Activated CD8-positive, alpha-beta T cell treated with anti-CD3 and anti-CD28 coated beads for 36 hours (primary cell): ENCODE results near the gene TMEM192. TPM values are rescaled to one million over a fixed set of nuclear protein-coding genes. Genes with fewer than 3 reads are reported as not detected.
"Not testable (repeated sequence)": the region's sequence is repeated elsewhere in the genome, so short reads cannot be mapped to it uniquely, and the experiment has no call there.

ENCODE experiments used
- ATAC-seq: fragments of 200-7000 bp; cut with Tn5 transposase; one replicate; pipeline ENCODE4 v1.10.0; 2021; ENCODE audit warnings: mild to moderate bottlenecking, moderate library complexity
- CTCF ChIA-PET: fragments of 350-600 bp; sonication (Branson Sonifier 250); formaldehyde crosslinking; loops from one replicate; lab custom pipeline; 2021; ENCODE audit warnings: antibody characterized with exemption; lab: Charles Lee
- POLR2A ChIA-PET: fragments of 350-600 bp; sonication (Branson Sonifier 250); formaldehyde crosslinking; loops from one replicate; lab custom pipeline; 2021; ENCODE audit warnings: antibody characterized with exemption; lab: Charles Lee
- DNase-seq: peaks from one replicate; pipeline ENCODE4 v3.0.0-alpha.2; 2020
- H3K27ac Mint-ChIP-seq: one replicate; pipeline ENCODE4 v1.8.0; 2021; ENCODE audit warnings: mild to moderate bottlenecking, mixed read lengths
- H3K27me3 Mint-ChIP-seq: one replicate; pipeline ENCODE4 v1.8.0; 2021; ENCODE audit warnings: mixed read lengths
- H3K36me3 Mint-ChIP-seq: one replicate; pipeline ENCODE4 v1.8.0; 2021; ENCODE audit warnings: low read depth, mixed read lengths
- H3K4me1 Mint-ChIP-seq: one replicate; pipeline ENCODE4 v1.8.0; 2021; ENCODE audit warnings: low read depth, mixed read lengths
- H3K4me3 Mint-ChIP-seq: one replicate; pipeline ENCODE4 v1.8.0; 2021; ENCODE audit warnings: mild to moderate bottlenecking, moderate library complexity, mixed read lengths
- H3K9me3 Mint-ChIP-seq: one replicate; pipeline ENCODE4 v1.8.0; 2021; ENCODE audit warnings: mixed read lengths
- CTCF ChIP-seq: fragments of 200-600 bp; IDR thresholded peaks from one replicate; pipeline ENCODE4 v1.8.0; 2022; ENCODE audit warnings: antibody characterized with exemption, mild to moderate bottlenecking
- intact Hi-C: fragments of 100-400 bp; cut with micrococcal nuclease; formaldehyde crosslinking; loops from one replicate; pipeline ENCODE4 v1.10.0; 2022
- total RNA-seq, 2 experiments: library from RNA; stranded (reverse); gene quantifications; one replicate each; pipeline ENCODE4 v1.2.3, GENCODE V29; 2021

Gene TMEM192
- total RNA-seq, 2 experiments from 2014 or later = 7.9 to 10.6 TPM

GRCh38 chr4:165096776-165097175 is 15.9 kb downstream of the TMEM192 start:
- ATAC-seq (no peak), DNase-seq (no peak)
- intact Hi-C loops = no loop called here
- H3K9me3 Mint-ChIP-seq = no peaks in the 10 kb centered on the region
- H3K27me3 Mint-ChIP-seq = no peaks in the 10 kb centered on the region
- H3K4me3 Mint-ChIP-seq = no peak overlapping the region
- ChIA-PET POLR2A (no interaction called here), CTCF (interaction anchor here (1.2 to 1.7 kb wide), 5 partner anchors 9 to 319 kb away, joined by 4 to 10 read pairs (median 6); partner anchors contain the start of gene TMEM192)
- peak; percentile 50 for TF ChIP-seq CTCF
- H3K27ac Mint-ChIP-seq = no peak overlapping the region
- H3K4me1 Mint-ChIP-seq = no peaks in the 10 kb centered on the region
- H3K36me3 Mint-ChIP-seq = peaks cover 14% of the 10 kb centered on the region

- H3K27ac Mint-ChIP-seq = no peak overlapping the region
- no peak overlapping the region for H3K4me3 Mint-ChIP-seq
- no peaks in the 10 kb centered on the region for H3K27me3 Mint-ChIP-seq
- intact Hi-C loops = no loop called here
- no peak for ATAC-seq
- no peaks in the 10 kb centered on the region for H3K9me3 Mint-ChIP-seq
- no peak for DNase-seq
- ChIA-PET POLR2A (no interaction called here), CTCF (no interaction called here)
- peaks cover 8% of the 10 kb centered on the region for H3K36me3 Mint-ChIP-seq
- H3K4me1 Mint-ChIP-seq = no peaks in the 10 kb centered on the region
- TF ChIP-seq CTCF = no peak
Measured at GRCh38 chr4:165095291-165095690, 17.4 kb downstream of the TMEM192 start.

DNA sequence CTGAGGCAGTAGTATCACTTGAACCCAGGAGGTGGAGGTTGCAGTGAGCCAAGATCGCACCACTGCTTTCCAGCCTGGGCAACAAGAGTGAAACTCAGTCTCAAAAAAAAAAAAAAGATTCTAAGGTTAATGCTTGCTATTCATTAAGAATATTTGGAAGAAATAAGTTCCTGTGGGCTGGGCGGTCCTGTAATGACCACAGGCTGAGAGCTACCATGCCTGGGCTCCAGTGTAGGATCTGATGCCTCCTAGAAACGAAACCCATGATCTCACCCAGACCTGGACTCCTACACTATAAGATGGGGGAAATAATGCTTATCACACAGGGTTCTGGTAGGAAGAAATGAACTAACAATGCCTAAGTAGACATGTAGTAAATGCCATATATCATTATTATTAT is 17.8 kb downstream of the TMEM192 start:
- CTCF ChIA-PET = no interaction called here
- no peak overlapping the region for H3K27ac Mint-ChIP-seq
- DNase-seq = no peak
- intact Hi-C loops = no loop called here
- no peaks in the 10 kb centered on the region for H3K4me1 Mint-ChIP-seq
- no peak for TF ChIP-seq CTCF
- H3K4me3 Mint-ChIP-seq = no peak overlapping the region
- POLR2A ChIA-PET = no interaction called here
- no peak for ATAC-seq
- no peaks in the 10 kb centered on the region for H3K9me3 Mint-ChIP-seq
- H3K27me3 Mint-ChIP-seq = no peaks in the 10 kb centered on the region
- peaks cover 7% of the 10 kb centered on the region for H3K36me3 Mint-ChIP-seq

GRCh38 chr4:165092187-165092586 is 20.5 kb downstream of the TMEM192 start:
- DNase-seq, intact Hi-C loops, H3K4me1 Mint-ChIP-seq, POLR2A ChIA-PET, H3K27ac Mint-ChIP-seq, H3K27me3 Mint-ChIP-seq, CTCF ChIA-PET, H3K4me3 Mint-ChIP-seq, ATAC-seq, H3K9me3 Mint-ChIP-seq, H3K36me3 Mint-ChIP-seq: not testable (repeated sequence)

GRCh38 chr4:165088366-165088765 is 24.3 kb downstream of the TMEM192 start:
- H3K36me3 Mint-ChIP-seq = peaks cover 25% of the 10 kb centered on the region
- no peak overlapping the region for H3K4me3 Mint-ChIP-seq
- intact Hi-C loops = no loop called here
- H3K4me1 Mint-ChIP-seq = no peaks in the 10 kb centered on the region
- ChIA-PET CTCF (no interaction called here), POLR2A (no interaction called here)
- H3K9me3 Mint-ChIP-seq = no peaks in the 10 kb centered on the region
- H3K27ac Mint-ChIP-seq = no peak overlapping the region
- ATAC-seq (no peak), DNase-seq (no peak)
- TF ChIP-seq CTCF = no peak
- no peaks in the 10 kb centered on the region for H3K27me3 Mint-ChIP-seq

GRCh38 chr4:165085946-165086345 is 26.7 kb downstream of the TMEM192 start:
- Mint-ChIP-seq H3K9me3 (no peaks in the 10 kb centered on the region), H3K4me3 (no peak overlapping the region), H3K27ac (no peak overlapping the region), H3K27me3 (no peaks in the 10 kb centered on the region), H3K36me3 (peaks cover 25% of the 10 kb centered on the region), H3K4me1 (no peaks in the 10 kb centered on the region)
- no peak for TF ChIP-seq CTCF
- POLR2A ChIA-PET = no interaction called here
- no peak for DNase-seq
- ATAC-seq = no peak
- intact Hi-C loops = no loop called here
- CTCF ChIA-PET = interaction anchor here (1.5 kb wide), 1 partner anchor 11 kb away, joined by 5 read pairs; no protein-coding TSS in a partner anchor

GRCh38 chr4:165084787-165085186 is 27.9 kb downstream of the TMEM192 start:
- H3K27ac Mint-ChIP-seq, ATAC-seq, intact Hi-C loops, H3K27me3 Mint-ChIP-seq, POLR2A ChIA-PET, DNase-seq, H3K4me3 Mint-ChIP-seq, H3K4me1 Mint-ChIP-seq, H3K9me3 Mint-ChIP-seq: not testable (repeated sequence)
- CTCF ChIA-PET = interaction anchor here (1.5 kb wide), 1 partner anchor 13 kb away, joined by 5 read pairs; no protein-coding TSS in a partner anchor
- H3K36me3 Mint-ChIP-seq = peaks cover 26% of the 10 kb centered on the region
